Mesothelial cell of epicardium (in vitro differentiated cells): ENCODE results near the gene NPBWR2. TPM values are rescaled to one million over a fixed set of nuclear protein-coding genes. Genes with fewer than 3 reads are reported as not detected.

Experiments used
- DNase-seq, 2 experiments: peaks; one replicate each; pipeline ENCODE4 v3.0.0; 2021; ENCODE audit warnings: low spot score in 2 of 2; ENCODE audit not compliant: unreplicated experiment in 2 of 2
- H3K27ac Mint-ChIP-seq: 2 replicates; pipeline ENCODE4 v1.8.0; 2021; ENCODE audit warnings: mixed read lengths
- H3K27me3 Mint-ChIP-seq: 2 replicates; pipeline ENCODE4 v1.8.0; 2021; ENCODE audit warnings: low read depth, mixed read lengths
- H3K36me3 Mint-ChIP-seq: 2 replicates; pipeline ENCODE4 v1.8.0; 2021; ENCODE audit warnings: mixed read lengths
- H3K4me1 Mint-ChIP-seq: 2 replicates; pipeline ENCODE4 v1.8.0; 2021; ENCODE audit warnings: mixed read lengths
- H3K4me3 Mint-ChIP-seq: 2 replicates; pipeline ENCODE4 v1.8.0; 2021; ENCODE audit warnings: mild to moderate bottlenecking, moderate library complexity, mixed read lengths
- H3K9me3 Mint-ChIP-seq: 2 replicates; pipeline ENCODE4 v1.8.0; 2021; ENCODE audit warnings: mixed read lengths
- CTCF ChIP-seq: fragments of 200-600 bp; sonication (generic); IDR thresholded peaks from one replicate; pipeline ENCODE4 v1.5.0; 2021; ENCODE audit warnings: antibody characterized with exemption; ENCODE audit not compliant: unreplicated experiment
- total RNA-seq: library from RNA; stranded (reverse); gene quantifications from 3 replicates; pipeline ENCODE4 v1.2.1, GENCODE V29; 2021

The NPBWR2 gene
- total RNA-seq, 1 donor from 2014 or later: not detected

- H3K36me3 Mint-ChIP-seq: no peaks in the 10 kb centered on the region
- no peak overlapping the region for H3K27ac Mint-ChIP-seq
- no peak for DNase-seq
- peaks cover 33% of the 10 kb centered on the region for H3K27me3 Mint-ChIP-seq
- H3K9me3 Mint-ChIP-seq: no peaks in the 10 kb centered on the region
- no peak for TF ChIP-seq CTCF
- H3K4me1 Mint-ChIP-seq: peaks cover 14% of the 10 kb centered on the region
- H3K4me3 Mint-ChIP-seq: peak overlapping the region; percentile 62
Measured at GRCh38 chr20:64078934-64079272, 28.5 kb downstream of the NPBWR2 start.

- H3K4me3 Mint-ChIP-seq: no peak overlapping the region
- no peaks in the 10 kb centered on the region for H3K9me3 Mint-ChIP-seq
- TF ChIP-seq CTCF: no peak
- peaks cover 14% of the 10 kb centered on the region for H3K4me1 Mint-ChIP-seq
- no peak overlapping the region for H3K27ac Mint-ChIP-seq
- DNase-seq: no peak
- H3K36me3 Mint-ChIP-seq: no peaks in the 10 kb centered on the region
- peaks cover 29% of the 10 kb centered on the region for H3K27me3 Mint-ChIP-seq
Measured at GRCh38 chr20:64077876-64078551, 29.4 kb downstream of the NPBWR2 start.

- Mint-ChIP-seq H3K27ac (no peak overlapping the region), H3K27me3 (peaks cover 24% of the 10 kb centered on the region), H3K9me3 (no peaks in the 10 kb centered on the region), H3K36me3 (no peaks in the 10 kb centered on the region), H3K4me1 (peaks cover 14% of the 10 kb centered on the region), H3K4me3 (no peak overlapping the region)
- TF ChIP-seq CTCF: no peak
- no peak for DNase-seq
Measured at GRCh38 chr20:64077541-64077875, 29.9 kb downstream of the NPBWR2 start.

DNA sequence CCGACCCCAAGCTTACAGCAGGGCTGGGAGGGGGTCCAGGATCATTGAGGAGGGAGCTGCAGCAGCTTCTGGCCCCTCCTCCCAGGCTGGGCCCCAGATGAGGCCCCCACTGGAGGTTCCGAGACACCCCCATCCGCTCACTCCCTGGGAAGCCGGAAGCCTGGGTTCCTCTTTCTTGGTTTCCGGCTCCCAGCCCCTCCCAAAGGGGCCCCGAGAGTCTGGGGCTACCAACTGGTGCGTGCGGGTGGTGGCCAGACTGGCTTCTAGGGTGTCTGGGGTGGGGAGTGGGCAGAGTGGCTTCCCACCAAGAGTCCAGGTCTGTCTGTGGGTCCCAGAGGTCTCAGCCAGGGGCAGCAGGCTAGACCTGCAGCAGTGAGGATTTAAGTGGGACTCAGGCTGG is 30.3 kb downstream of the NPBWR2 start:
- no peaks in the 10 kb centered on the region for H3K9me3 Mint-ChIP-seq
- no peak for TF ChIP-seq CTCF
- DNase-seq: no peak
- peaks cover 14% of the 10 kb centered on the region for H3K4me1 Mint-ChIP-seq
- peaks cover 19% of the 10 kb centered on the region for H3K27me3 Mint-ChIP-seq
- H3K27ac Mint-ChIP-seq: no peak overlapping the region
- no peaks in the 10 kb centered on the region for H3K36me3 Mint-ChIP-seq
- H3K4me3 Mint-ChIP-seq: no peak overlapping the region

- no peak overlapping the region for H3K4me3 Mint-ChIP-seq
- no peak for TF ChIP-seq CTCF
- peaks cover 12% of the 10 kb centered on the region for H3K27me3 Mint-ChIP-seq
- H3K27ac Mint-ChIP-seq: no peak overlapping the region
- DNase-seq: no peak
- no peaks in the 10 kb centered on the region for H3K9me3 Mint-ChIP-seq
- H3K4me1 Mint-ChIP-seq: peaks cover 9% of the 10 kb centered on the region
- no peaks in the 10 kb centered on the region for H3K36me3 Mint-ChIP-seq
Measured at GRCh38 chr20:64076061-64076997, 31.0 kb downstream of the NPBWR2 start.
